OCI-LY1 (cell line): Measurements from ENCODE around the gene ADAMTS17.

ENCODE experiments used
- EZH2 ChIP-seq: fragments of 200-600 bp; sonication (generic), shearing (Covaris generic); IDR thresholded peaks from 2 replicates; pipeline ENCODE4 v1.8.0; 2017; ENCODE audit warnings: borderline replicate concordance, mixed run types, mild to moderate bottlenecking, antibody characterized with exemption, low read length, moderate library complexity, mixed read lengths
- TF ChIP-seq, protein P1 (sequence below): fragments of 200-600 bp; sonication (generic), shearing (Covaris generic); IDR thresholded peaks from 2 replicates; pipeline ENCODE4 v1.5.1; 2017; ENCODE audit warnings: mild to moderate bottlenecking, antibody characterized with exemption, low read length, moderate library complexity, mixed read lengths

- TF ChIP-seq, protein P1, sequence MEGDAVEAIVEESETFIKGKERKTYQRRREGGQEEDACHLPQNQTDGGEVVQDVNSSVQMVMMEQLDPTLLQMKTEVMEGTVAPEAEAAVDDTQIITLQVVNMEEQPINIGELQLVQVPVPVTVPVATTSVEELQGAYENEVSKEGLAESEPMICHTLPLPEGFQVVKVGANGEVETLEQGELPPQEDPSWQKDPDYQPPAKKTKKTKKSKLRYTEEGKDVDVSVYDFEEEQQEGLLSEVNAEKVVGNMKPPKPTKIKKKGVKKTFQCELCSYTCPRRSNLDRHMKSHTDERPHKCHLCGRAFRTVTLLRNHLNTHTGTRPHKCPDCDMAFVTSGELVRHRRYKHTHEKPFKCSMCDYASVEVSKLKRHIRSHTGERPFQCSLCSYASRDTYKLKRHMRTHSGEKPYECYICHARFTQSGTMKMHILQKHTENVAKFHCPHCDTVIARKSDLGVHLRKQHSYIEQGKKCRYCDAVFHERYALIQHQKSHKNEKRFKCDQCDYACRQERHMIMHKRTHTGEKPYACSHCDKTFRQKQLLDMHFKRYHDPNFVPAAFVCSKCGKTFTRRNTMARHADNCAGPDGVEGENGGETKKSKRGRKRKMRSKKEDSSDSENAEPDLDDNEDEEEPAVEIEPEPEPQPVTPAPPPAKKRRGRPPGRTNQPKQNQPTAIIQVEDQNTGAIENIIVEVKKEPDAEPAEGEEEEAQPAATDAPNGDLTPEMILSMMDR = no peak
- TF ChIP-seq EZH2 = no peak
These were observed 290.6 kb downstream of the ADAMTS17 start for GRCh38 chr15:100050877-100051786.
